Body of pancreas (tissue), 4 donors: Measurements from ENCODE around the gene SLC6A11. TPM values are rescaled to one million over a fixed set of nuclear protein-coding genes. Genes with fewer than 3 reads are reported as not detected.
A peak's percentile ranks its signal among the peaks of the same experiment; 100 is the strongest.

Experiments used
- ATAC-seq: fragments of 150-250 bp; one replicate; pipeline ENCODE4 v1.9.1; 2016
- DNase-seq, 4 donors: peaks; one replicate each; pipeline ENCODE4 v3.0.0-alpha.2; 2019
- H3K27ac ChIP-seq, 4 donors: fragments of 200-600 bp; sonication (generic); 1 replicate in 3 of 4; 2 replicates in 1 of 4; pipeline versions ENCODE4 v1.5.1 to v1.6.1; 2016 to 2019; ENCODE audit warnings: mild to moderate bottlenecking in 1 of 4, mixed read lengths in 1 of 4, moderate library complexity in 1 of 4
- H3K27me3 ChIP-seq, 2 donors: fragments of 200-600 bp; sonication (generic); one replicate each; pipeline ENCODE4 v1.6.0; 2016; ENCODE audit warnings: mild to moderate bottlenecking in 1 of 2
- H3K36me3 ChIP-seq, 2 donors: fragments of 200-600 bp; sonication (generic); replicated peaks in 1 of 2; 2 replicates each; pipeline ENCODE4 v1.5.1; 2016; ENCODE audit warnings: low read depth in 2 of 2; ENCODE audit not compliant: insufficient read depth in 1 of 2
- H3K4me1 ChIP-seq: fragments of 200-600 bp; sonication (generic); one replicate; pipeline ENCODE4 v1.6.0; 2016
- H3K4me3 ChIP-seq, 2 donors: fragments of 200-600 bp; sonication (generic); 1 replicate in 1 of 2; 2 replicates in 1 of 2; pipeline ENCODE4 v1.5.1; 2016 to 2019
- H3K9me3 ChIP-seq, 3 donors: fragments of 200-600 bp; sonication (generic); 1 replicate in 2 of 3; 2 replicates in 1 of 3; pipeline ENCODE4 v1.5.1; 2016
- POLR2A ChIP-seq, 3 donors: fragments of 450-650 bp; IDR thresholded peaks; one replicate each; pipeline ENCODE4 v1.6.1; 2016; ENCODE audit warnings: antibody characterized with exemption in 3 of 3, mild to moderate bottlenecking in 2 of 3
- WGBS, 2 donors: methylation state at CpG; one replicate each; pipeline ENCODE4 v1.1.5; 2017; 5-methylcytosine and 5-hydroxymethylcytosine counted together
- intact Hi-C: fragments of 100-400 bp; cut with DNase I; formaldehyde crosslinking; loops from one replicate; pipeline ENCODE4 v1.15.1; 2023
- total RNA-seq, 2 donors: library from RNA; depleted of rRNA; stranded (reverse); fragments of >200 nt; gene quantifications; one replicate each; pipeline ENCODE4 v1.1.0, GENCODE V29; 2016
- TF ChIP-seq, protein P1 (sequence below), 7 experiments: fragments of 450-650 bp in 4 of 7; fragments of 200-600 bp in 3 of 7; sonication (generic) in 3 of 7; IDR thresholded peaks; one replicate each; pipeline ENCODE4 v1.5.1; 2016 to 2019; ENCODE audit warnings: antibody characterized with exemption in 7 of 7

SLC6A11 gene
- total RNA-seq, 2 donors from 2014 or later = 0.52 TPM; not detected in 1

- no peaks in the 10 kb centered on the region for H3K4me1 ChIP-seq
- no peaks in the 10 kb centered on the region for H3K27me3 ChIP-seq
- no peak for ATAC-seq
- WGBS, 2 donors = 58 to 59% methylated on average over 4 of the region's 4 CpGs
- H3K4me3 ChIP-seq = no peak overlapping the region
- DNase-seq = no peak
- no peak for TF ChIP-seq POLR2A (IDR thresholded peaks at IDR 0.05)
- TF ChIP-seq, protein P1, sequence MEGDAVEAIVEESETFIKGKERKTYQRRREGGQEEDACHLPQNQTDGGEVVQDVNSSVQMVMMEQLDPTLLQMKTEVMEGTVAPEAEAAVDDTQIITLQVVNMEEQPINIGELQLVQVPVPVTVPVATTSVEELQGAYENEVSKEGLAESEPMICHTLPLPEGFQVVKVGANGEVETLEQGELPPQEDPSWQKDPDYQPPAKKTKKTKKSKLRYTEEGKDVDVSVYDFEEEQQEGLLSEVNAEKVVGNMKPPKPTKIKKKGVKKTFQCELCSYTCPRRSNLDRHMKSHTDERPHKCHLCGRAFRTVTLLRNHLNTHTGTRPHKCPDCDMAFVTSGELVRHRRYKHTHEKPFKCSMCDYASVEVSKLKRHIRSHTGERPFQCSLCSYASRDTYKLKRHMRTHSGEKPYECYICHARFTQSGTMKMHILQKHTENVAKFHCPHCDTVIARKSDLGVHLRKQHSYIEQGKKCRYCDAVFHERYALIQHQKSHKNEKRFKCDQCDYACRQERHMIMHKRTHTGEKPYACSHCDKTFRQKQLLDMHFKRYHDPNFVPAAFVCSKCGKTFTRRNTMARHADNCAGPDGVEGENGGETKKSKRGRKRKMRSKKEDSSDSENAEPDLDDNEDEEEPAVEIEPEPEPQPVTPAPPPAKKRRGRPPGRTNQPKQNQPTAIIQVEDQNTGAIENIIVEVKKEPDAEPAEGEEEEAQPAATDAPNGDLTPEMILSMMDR (IDR thresholded peaks at IDR 0.05) = no peak
- H3K9me3 ChIP-seq = no peaks in the 10 kb centered on the region
- H3K27ac ChIP-seq = no peak overlapping the region
- intact Hi-C loops = no loop called here
- no peaks in the 10 kb centered on the region for H3K36me3 ChIP-seq
Observed at GRCh38 chr3:10841100-10841499, 25.1 kb downstream of the SLC6A11 start.

- no peak for DNase-seq
- ATAC-seq = no peak
- Histone ChIP-seq H3K36me3 (no peaks in the 10 kb centered on the region), H3K4me3 (no peak overlapping the region), H3K27me3 (no peaks in the 10 kb centered on the region), H3K4me1 (no peaks in the 10 kb centered on the region), H3K9me3 (no peaks in the 10 kb centered on the region), H3K27ac (no peak overlapping the region)
- intact Hi-C loops = no loop called here
- TF ChIP-seq, protein P1 (IDR thresholded peaks at IDR 0.05) = no peak
- TF ChIP-seq POLR2A (IDR thresholded peaks at IDR 0.05) = no peak
- WGBS, 2 donors = 69 to 86% methylated on average over 3 of the region's 3 CpGs
Observed at GRCh38 chr3:10843378-10843777, 27.4 kb downstream of the SLC6A11 start.

DNA sequence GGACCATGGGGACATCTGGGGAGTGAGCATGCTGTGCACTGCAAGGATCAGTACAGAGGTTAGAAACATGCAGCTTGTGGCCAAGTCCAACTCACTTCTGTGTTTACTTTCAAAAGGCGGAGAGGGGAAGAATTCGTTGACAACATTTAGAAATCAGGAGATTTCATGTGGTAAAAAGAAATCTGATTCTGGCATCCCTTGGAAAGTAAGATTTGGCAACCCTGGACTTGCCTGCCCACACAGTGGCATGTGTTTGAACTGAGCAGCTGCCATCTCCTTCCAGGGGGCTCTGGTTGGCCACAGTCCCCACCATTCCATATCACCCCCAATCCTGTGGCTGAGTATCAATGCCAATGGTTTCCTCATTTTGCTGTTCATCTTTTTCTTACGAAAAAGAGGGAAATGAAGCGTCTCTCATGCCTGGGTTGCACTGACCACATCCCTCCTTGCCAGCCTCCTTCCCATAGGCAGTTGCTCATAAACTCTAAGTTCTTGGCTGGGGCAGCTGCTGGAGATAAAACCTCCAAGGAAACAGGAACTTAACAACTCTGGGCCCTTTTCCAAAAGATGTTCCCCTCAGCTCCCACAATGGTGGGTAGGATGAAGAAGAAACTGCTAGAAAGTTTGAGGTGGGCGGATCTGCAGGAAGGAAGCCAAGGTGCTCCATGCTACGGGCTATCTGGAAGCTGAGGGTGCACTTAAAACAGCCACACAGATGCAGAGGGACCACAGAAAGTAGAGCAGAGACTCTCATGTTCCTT is 29.2 kb downstream of the SLC6A11 start:
- H3K9me3 ChIP-seq = no peaks in the 10 kb centered on the region
- TF ChIP-seq, protein P1 (IDR thresholded peaks at IDR 0.05) = no peak
- DNase-seq (peak in 1 of 4 donors; percentile 46), ATAC-seq (no peak)
- H3K27me3 ChIP-seq = no peaks in the 10 kb centered on the region
- no peak overlapping the region for H3K27ac ChIP-seq
- no peak overlapping the region for H3K4me3 ChIP-seq
- intact Hi-C loops = no loop called here
- WGBS, 2 donors = 44 to 57% methylated on average over 6 of the region's 6 CpGs
- H3K36me3 ChIP-seq = no peaks in the 10 kb centered on the region
- H3K4me1 ChIP-seq = no peaks in the 10 kb centered on the region

DNA sequence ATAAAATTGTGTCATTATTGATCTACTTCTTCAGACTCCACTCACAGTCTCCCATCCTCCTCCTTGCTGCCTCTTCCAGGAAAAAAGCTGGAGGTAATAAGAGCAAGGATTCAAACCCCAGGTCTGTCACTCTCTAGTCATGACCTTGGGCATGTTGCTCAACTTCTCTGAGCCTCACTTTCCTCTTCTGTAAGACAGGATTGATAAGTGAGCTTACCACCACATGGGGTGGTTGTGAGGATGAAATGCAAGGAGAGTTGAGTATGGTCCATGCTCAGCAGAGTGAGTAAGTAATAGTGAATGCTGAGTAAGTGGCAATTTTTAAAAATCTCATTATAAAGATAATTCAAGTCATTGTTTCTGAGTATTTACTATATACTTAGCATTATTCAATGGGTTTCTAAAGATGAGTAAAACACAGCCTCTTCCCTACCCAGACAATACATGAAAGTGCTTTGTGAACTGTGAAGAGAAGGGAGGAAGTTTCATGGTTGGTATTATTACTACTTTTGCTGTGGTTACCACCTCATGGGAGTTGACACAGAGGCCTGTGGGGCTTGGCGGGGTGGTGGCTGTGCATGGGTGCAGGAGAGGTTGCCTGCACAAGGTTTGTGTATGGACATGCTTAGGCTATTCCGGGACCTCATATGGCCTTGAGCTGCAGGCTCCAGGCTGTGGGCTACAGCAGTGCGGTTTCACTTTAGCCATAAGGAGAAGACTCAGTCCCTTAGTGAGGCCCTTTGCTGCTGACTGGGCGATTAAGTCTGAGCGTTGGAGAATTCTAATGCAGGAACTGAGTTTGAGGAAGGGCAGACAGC is 30.0 kb downstream of the SLC6A11 start:
- intact Hi-C loops = no loop called here
- Histone ChIP-seq H3K9me3 (no peaks in the 10 kb centered on the region), H3K36me3 (no peaks in the 10 kb centered on the region), H3K27ac (no peak overlapping the region), H3K4me1 (no peaks in the 10 kb centered on the region), H3K27me3 (no peaks in the 10 kb centered on the region), H3K4me3 (no peak overlapping the region)
- DNase-seq (peak in 1 of 4 donors; percentile 41), ATAC-seq (no peak)
- TF ChIP-seq, protein P1 (IDR thresholded peaks at IDR 0.05) = no peak
- no peak for TF ChIP-seq POLR2A (IDR thresholded peaks at IDR 0.05)
- 46 to 70% methylated on average over 5 of the region's 5 CpGs for WGBS, 2 donors
